ENCODE measurements around the gene PROK1.

DNA sequence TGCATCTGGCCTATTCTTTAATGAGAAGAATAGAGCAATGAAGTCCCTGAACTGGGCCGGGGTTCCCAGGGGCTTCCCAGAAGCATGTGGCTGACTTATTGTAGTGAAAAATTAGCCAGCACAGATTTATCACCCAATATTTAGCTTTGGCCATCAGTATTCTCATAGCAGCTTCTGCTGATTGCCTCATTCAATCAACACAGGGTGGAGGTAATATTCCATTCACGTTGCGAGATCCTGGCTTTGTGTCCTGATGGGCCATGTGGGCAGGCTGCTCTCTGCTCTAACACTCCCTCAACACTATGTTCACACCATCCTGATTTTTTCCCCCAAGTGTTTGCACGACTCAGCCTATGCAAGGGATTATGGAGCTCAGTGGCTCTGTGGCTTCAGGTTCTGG, 22.0 kb upstream of the PROK1 start:
- TF ChIP-seq POLR2A (IDR thresholded peaks at IDR 0.05; ENCODE audit: low read depth, low read length) = no peak
- TF ChIP-seq POLR2AphosphoS5 (IDR thresholded peaks at IDR 0.05; ENCODE audit: low read depth, low read length) = no peak
